SK-N-SH treated with all-trans-retinoic acid at 6 μM for 48 hours (cell line): Measurements from ENCODE around the gene TBCD.

ENCODE experiments used
- ARNTL ChIP-seq: fragments of 450-650 bp; formaldehyde crosslinking; IDR thresholded peaks from 2 replicates; pipeline ENCODE4 v1.5.0; 2020; ENCODE audit warnings: low read depth, mild to moderate bottlenecking, moderate library complexity, borderline replicate concordance
- ESRRG ChIP-seq: fragments of 250-450 bp; sonication (Bioruptor Pico); IDR thresholded peaks from 2 replicates; pipeline ENCODE4 v1.6.1; 2021; ENCODE audit warnings: mild to moderate bottlenecking
- GLIS3 ChIP-seq: fragments of 250-450 bp; sonication (Bioruptor Pico); IDR thresholded peaks from 2 replicates; pipeline ENCODE4 v1.5.0; 2020; ENCODE audit warnings: mild to moderate bottlenecking, moderate library complexity
- ISL1 ChIP-seq: fragments of 250-450 bp; sonication (Bioruptor Pico); IDR thresholded peaks from 2 replicates; pipeline ENCODE4 v2.1.2; 2022; ENCODE audit warnings: mild to moderate bottlenecking, moderate library complexity
- ZNF8 ChIP-seq: fragments of 450-650 bp; formaldehyde crosslinking; IDR thresholded peaks from 2 replicates; pipeline ENCODE4 v1.5.0; 2020; ENCODE audit warnings: mild to moderate bottlenecking, moderate library complexity
- TF ChIP-seq, protein P1 (sequence below): fragments of 250-450 bp; sonication (Bioruptor Pico); IDR thresholded peaks from 2 replicates; pipeline ENCODE4 v1.5.1; 2020; ENCODE audit warnings: low read depth, mild to moderate bottlenecking, moderate library complexity
- TF ChIP-seq, protein P2 (sequence below): fragments of 250-450 bp; sonication (Bioruptor Pico); IDR thresholded peaks from 2 replicates; pipeline ENCODE4 v1.8.0; 2020; ENCODE audit warnings: mild to moderate bottlenecking, moderate library complexity, borderline replicate concordance
- TF ChIP-seq, protein P3 (sequence below): fragments of 250-450 bp; sonication (Bioruptor Pico); IDR thresholded peaks from 2 replicates; pipeline ENCODE4 v1.8.0; 2021; ENCODE audit warnings: low read depth, mild to moderate bottlenecking, moderate library complexity, borderline replicate concordance

DNA sequence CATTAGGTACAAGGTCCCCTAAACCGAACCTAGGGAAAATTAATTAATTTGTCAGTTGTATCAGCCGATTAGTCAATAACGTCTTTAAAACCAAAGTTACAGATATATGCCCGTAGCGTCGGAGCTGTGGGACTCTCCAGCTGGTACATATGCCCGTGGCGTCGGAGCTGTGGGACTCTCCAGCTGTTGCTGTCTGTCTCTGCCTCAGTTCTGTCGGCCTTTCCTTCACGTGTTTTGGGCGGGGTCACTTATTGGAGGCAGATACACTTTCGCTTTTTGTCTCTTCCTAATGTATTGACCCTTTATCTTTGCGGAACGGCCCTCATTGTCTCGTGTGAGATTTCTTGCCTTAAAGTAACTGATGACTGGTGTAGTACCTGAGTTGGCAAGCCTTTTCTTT is 150.0 kb downstream of the TBCD start:
- TF ChIP-seq, protein P1, sequence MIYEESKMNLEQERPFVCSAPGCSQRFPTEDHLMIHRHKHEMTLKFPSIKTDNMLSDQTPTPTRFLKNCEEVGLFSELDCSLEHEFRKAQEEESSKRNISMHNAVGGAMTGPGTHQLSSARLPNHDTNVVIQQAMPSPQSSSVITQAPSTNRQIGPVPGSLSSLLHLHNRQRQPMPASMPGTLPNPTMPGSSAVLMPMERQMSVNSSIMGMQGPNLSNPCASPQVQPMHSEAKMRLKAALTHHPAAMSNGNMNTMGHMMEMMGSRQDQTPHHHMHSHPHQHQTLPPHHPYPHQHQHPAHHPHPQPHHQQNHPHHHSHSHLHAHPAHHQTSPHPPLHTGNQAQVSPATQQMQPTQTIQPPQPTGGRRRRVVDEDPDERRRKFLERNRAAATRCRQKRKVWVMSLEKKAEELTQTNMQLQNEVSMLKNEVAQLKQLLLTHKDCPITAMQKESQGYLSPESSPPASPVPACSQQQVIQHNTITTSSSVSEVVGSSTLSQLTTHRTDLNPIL (CRISPR knock-in tag) = no peak
- TF ChIP-seq, protein P2, sequence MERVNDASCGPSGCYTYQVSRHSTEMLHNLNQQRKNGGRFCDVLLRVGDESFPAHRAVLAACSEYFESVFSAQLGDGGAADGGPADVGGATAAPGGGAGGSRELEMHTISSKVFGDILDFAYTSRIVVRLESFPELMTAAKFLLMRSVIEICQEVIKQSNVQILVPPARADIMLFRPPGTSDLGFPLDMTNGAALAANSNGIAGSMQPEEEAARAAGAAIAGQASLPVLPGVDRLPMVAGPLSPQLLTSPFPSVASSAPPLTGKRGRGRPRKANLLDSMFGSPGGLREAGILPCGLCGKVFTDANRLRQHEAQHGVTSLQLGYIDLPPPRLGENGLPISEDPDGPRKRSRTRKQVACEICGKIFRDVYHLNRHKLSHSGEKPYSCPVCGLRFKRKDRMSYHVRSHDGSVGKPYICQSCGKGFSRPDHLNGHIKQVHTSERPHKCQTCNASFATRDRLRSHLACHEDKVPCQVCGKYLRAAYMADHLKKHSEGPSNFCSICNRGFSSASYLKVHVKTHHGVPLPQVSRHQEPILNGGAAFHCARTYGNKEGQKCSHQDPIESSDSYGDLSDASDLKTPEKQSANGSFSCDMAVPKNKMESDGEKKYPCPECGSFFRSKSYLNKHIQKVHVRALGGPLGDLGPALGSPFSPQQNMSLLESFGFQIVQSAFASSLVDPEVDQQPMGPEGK = no peak
- TF ChIP-seq ZNF8 (CRISPR knock-in tag) (no peak), ESRRG (CRISPR knock-in tag) (no peak), ARNTL (CRISPR knock-in tag) (no peak), ISL1 (CRISPR knock-in tag) (no peak), GLIS3 (CRISPR knock-in tag) (no peak)
- TF ChIP-seq, protein P3, sequence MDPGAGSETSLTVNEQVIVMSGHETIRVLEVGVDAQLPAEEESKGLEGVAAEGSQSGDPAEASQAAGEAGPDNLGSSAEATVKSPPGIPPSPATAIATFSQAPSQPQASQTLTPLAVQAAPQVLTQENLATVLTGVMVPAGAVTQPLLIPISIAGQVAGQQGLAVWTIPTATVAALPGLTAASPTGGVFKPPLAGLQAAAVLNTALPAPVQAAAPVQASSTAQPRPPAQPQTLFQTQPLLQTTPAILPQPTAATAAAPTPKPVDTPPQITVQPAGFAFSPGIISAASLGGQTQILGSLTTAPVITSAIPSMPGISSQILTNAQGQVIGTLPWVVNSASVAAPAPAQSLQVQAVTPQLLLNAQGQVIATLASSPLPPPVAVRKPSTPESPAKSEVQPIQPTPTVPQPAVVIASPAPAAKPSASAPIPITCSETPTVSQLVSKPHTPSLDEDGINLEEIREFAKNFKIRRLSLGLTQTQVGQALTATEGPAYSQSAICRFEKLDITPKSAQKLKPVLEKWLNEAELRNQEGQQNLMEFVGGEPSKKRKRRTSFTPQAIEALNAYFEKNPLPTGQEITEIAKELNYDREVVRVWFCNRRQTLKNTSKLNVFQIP (CRISPR knock-in tag) = no peak
